Measurements from ENCODE around the gene EPHA6. TPM values are rescaled to one million over a fixed set of nuclear protein-coding genes. Genes with fewer than 3 reads are reported as not detected.
"Not testable (repeated sequence)": the region's sequence is repeated elsewhere in the genome, so short reads cannot be mapped to it uniquely, and the experiment has no call there.

EPHA6 gene
- total RNA-seq, 1 donor from 2014 or later, result 16.5 TPM

GRCh38 chr3:97265237-97266005 lies 451.0 kb downstream of the EPHA6 start:
- no peaks in the 10 kb centered on the region for H3K27me3 Mint-ChIP-seq
- no peaks in the 10 kb centered on the region for H3K36me3 Mint-ChIP-seq (ENCODE audit: insufficient read depth)
- DNase-seq (ENCODE audit: low spot score, unreplicated experiment), result no peak
- no peak for TF ChIP-seq CTCF (IDR thresholded peaks at IDR 0.05; ENCODE audit: unreplicated experiment)
- H3K9me3 Mint-ChIP-seq (ENCODE audit: low read depth), result no peaks in the 10 kb centered on the region
- H3K4me1 Mint-ChIP-seq (ENCODE audit: low read depth), result peaks cover 8% of the 10 kb centered on the region
- no peak overlapping the region for H3K4me3 Mint-ChIP-seq (ENCODE audit: low read depth)
- H3K27ac Mint-ChIP-seq, result no peak overlapping the region

- H3K27me3 Mint-ChIP-seq, result no peaks in the 10 kb centered on the region
- no peak overlapping the region for H3K27ac Mint-ChIP-seq
- no peak for DNase-seq (ENCODE audit: low spot score, unreplicated experiment)
- H3K36me3 Mint-ChIP-seq (ENCODE audit: insufficient read depth), result no peaks in the 10 kb centered on the region
- peaks cover 2% of the 10 kb centered on the region for H3K4me1 Mint-ChIP-seq (ENCODE audit: low read depth)
- H3K4me3 Mint-ChIP-seq (ENCODE audit: low read depth), result no peak overlapping the region
- TF ChIP-seq CTCF (IDR thresholded peaks at IDR 0.05; ENCODE audit: unreplicated experiment), result no peak
- H3K9me3 Mint-ChIP-seq (ENCODE audit: low read depth), result no peaks in the 10 kb centered on the region
Observed at GRCh38 chr3:97269202-97269601, 454.8 kb downstream of the EPHA6 start.

GRCh38 chr3:97276879-97277550 lies 462.6 kb downstream of the EPHA6 start:
- not testable (repeated sequence) for H3K4me1 Mint-ChIP-seq (ENCODE audit: low read depth); H3K27me3 Mint-ChIP-seq; DNase-seq (ENCODE audit: low spot score, unreplicated experiment); H3K27ac Mint-ChIP-seq; H3K36me3 Mint-ChIP-seq (ENCODE audit: insufficient read depth); H3K9me3 Mint-ChIP-seq (ENCODE audit: low read depth); H3K4me3 Mint-ChIP-seq (ENCODE audit: low read depth)

- no peaks in the 10 kb centered on the region for H3K4me1 Mint-ChIP-seq (ENCODE audit: low read depth)
Observed at GRCh38 chr3:97277708-97278107, 463.3 kb downstream of the EPHA6 start.

GRCh38 chr3:97278506-97278905 lies 464.1 kb downstream of the EPHA6 start:
- H3K9me3 Mint-ChIP-seq (ENCODE audit: low read depth), result no peaks in the 10 kb centered on the region
- TF ChIP-seq CTCF (IDR thresholded peaks at IDR 0.05; ENCODE audit: unreplicated experiment), result peak; percentile 23
- no peak overlapping the region for H3K27ac Mint-ChIP-seq
- no peaks in the 10 kb centered on the region for H3K27me3 Mint-ChIP-seq
- DNase-seq (ENCODE audit: low spot score, unreplicated experiment), result no peak
- H3K4me3 Mint-ChIP-seq (ENCODE audit: low read depth), result no peak overlapping the region
- H3K36me3 Mint-ChIP-seq (ENCODE audit: insufficient read depth), result no peaks in the 10 kb centered on the region
- no peaks in the 10 kb centered on the region for H3K4me1 Mint-ChIP-seq (ENCODE audit: low read depth)

More at GRCh38 chr3:97277708-97278107, 463.3 kb downstream of the EPHA6 start:
- TF ChIP-seq CTCF (IDR thresholded peaks at IDR 0.05; ENCODE audit: unreplicated experiment), result no peak
- Mint-ChIP-seq H3K27me3 (no peaks in the 10 kb centered on the region), H3K4me3 (ENCODE audit: low read depth) (no peak overlapping the region), H3K27ac (no peak overlapping the region), H3K9me3 (ENCODE audit: low read depth) (no peaks in the 10 kb centered on the region), H3K36me3 (ENCODE audit: insufficient read depth) (no peaks in the 10 kb centered on the region)
- DNase-seq (ENCODE audit: low spot score, unreplicated experiment), result no peak

Data from progenitor cell of endocrine pancreas (in vitro differentiated cells).